ENCODE data around the gene PON2.

- TF ChIP-seq CTCF (IDR thresholded peaks at IDR 0.05) (no peak), POLR2A (IDR thresholded peaks at IDR 0.05) (no peak)
These were observed 45.3 kb upstream of the PON2 start for GRCh38 chr7:95479992-95480624.

Measured in transverse colon (tissue), 3 donors.